ENCODE data around the gene PLXNB2. TPM values are rescaled to one million over a fixed set of nuclear protein-coding genes. Genes with fewer than 3 reads are reported as not detected.

The PLXNB2 gene
- total and polyA plus RNA-seq, 2 experiments from 2014 or later, result 83.2 to 195 TPM

GRCh38 chr22:50245214-50246072 is 62.0 kb downstream of the PLXNB2 start:
- DNase-seq (ENCODE audit: low read depth in 1 of 2, low spot score in 1 of 2), result no peak
- H3K36me3 ChIP-seq, result peaks cover 6% of the 10 kb centered on the region
- no peaks in the 10 kb centered on the region for H3K27me3 ChIP-seq
- H3K4me3 ChIP-seq, result peak overlapping the region; percentile 81
- peak overlapping the region; percentile 88 for H3K27ac ChIP-seq
- no peak for TF ChIP-seq CTCF (IDR thresholded peaks at IDR 0.05; ENCODE audit: low read depth, low read length)
- H3K9me3 ChIP-seq (ENCODE audit: low read depth), result no peaks in the 10 kb centered on the region
- H3K4me1 ChIP-seq (ENCODE audit: low read depth), result peaks cover 27% of the 10 kb centered on the region

- Histone ChIP-seq H3K27me3 (no peaks in the 10 kb centered on the region), H3K27ac (peak within 1 kb of the TSS; percentile 88), H3K4me1 (ENCODE audit: low read depth) (peaks cover 22% of the 10 kb centered on the region), H3K9me3 (ENCODE audit: low read depth) (no peaks in the 10 kb centered on the region), H3K4me3 (peak within 1 kb of the TSS; percentile 81), H3K36me3 (peaks cover 6% of the 10 kb centered on the region)
- TF ChIP-seq CTCF (IDR thresholded peaks at IDR 0.05; ENCODE audit: low read depth, low read length), result peak; percentile 6
- DNase-seq (ENCODE audit: low read depth in 1 of 2, low spot score in 1 of 2), result peak; percentile 95 to 97
Measured at GRCh38 chr22:50244420-50245213, 62.8 kb downstream of the PLXNB2 start, which contains the start of gene TUBGCP6. TSS of gene TUBGCP6 (minus strand) at chr22:50245023. CDS start at chr22:50244459, 564 bp downstream.

- H3K27me3 ChIP-seq, result no peaks in the 10 kb centered on the region
- H3K4me1 ChIP-seq (ENCODE audit: low read depth), result peaks cover 22% of the 10 kb centered on the region
- no peak for TF ChIP-seq CTCF (IDR thresholded peaks at IDR 0.05; ENCODE audit: low read depth, low read length)
- DNase-seq (ENCODE audit: low read depth in 1 of 2, low spot score in 1 of 2), result no peak
- H3K9me3 ChIP-seq (ENCODE audit: low read depth), result no peaks in the 10 kb centered on the region
- peaks cover 6% of the 10 kb centered on the region for H3K36me3 ChIP-seq
- peak overlapping the region; percentile 81 for H3K4me3 ChIP-seq
- H3K27ac ChIP-seq, result peak overlapping the region; percentile 88
Measured at GRCh38 chr22:50243685-50244419, 63.6 kb downstream of the PLXNB2 start.

GRCh38 chr22:50242406-50242949 is 65.0 kb downstream of the PLXNB2 start:
- H3K27me3 ChIP-seq, result no peaks in the 10 kb centered on the region
- no peak overlapping the region for H3K27ac ChIP-seq
- peaks cover 22% of the 10 kb centered on the region for H3K4me1 ChIP-seq (ENCODE audit: low read depth)
- TF ChIP-seq CTCF (IDR thresholded peaks at IDR 0.05; ENCODE audit: low read depth, low read length), result no peak
- peak overlapping the region; percentile 4 for H3K4me3 ChIP-seq
- H3K9me3 ChIP-seq (ENCODE audit: low read depth), result no peaks in the 10 kb centered on the region
- no peak for DNase-seq (ENCODE audit: low read depth in 1 of 2, low spot score in 1 of 2)
- H3K36me3 ChIP-seq, result peaks cover 6% of the 10 kb centered on the region

GRCh38 chr22:50238755-50239154 is 68.7 kb downstream of the PLXNB2 start:
- no peaks in the 10 kb centered on the region for H3K27me3 ChIP-seq
- no peaks in the 10 kb centered on the region for H3K9me3 ChIP-seq (ENCODE audit: low read depth)
- no peak for TF ChIP-seq CTCF (IDR thresholded peaks at IDR 0.05; ENCODE audit: low read depth, low read length)
- DNase-seq (ENCODE audit: low read depth in 1 of 2, low spot score in 1 of 2), result no peak
- no peaks in the 10 kb centered on the region for H3K36me3 ChIP-seq
- no peak overlapping the region for H3K4me3 ChIP-seq
- peaks cover 17% of the 10 kb centered on the region for H3K4me1 ChIP-seq (ENCODE audit: low read depth)
- no peak overlapping the region for H3K27ac ChIP-seq

All from cardiac muscle cell (in vitro differentiated cells and primary cell).